WTC11 (cell line): ENCODE results near the gene FTMT. TPM values are rescaled to one million over a fixed set of nuclear protein-coding genes. Genes with fewer than 3 reads are reported as not detected.

Experiments used
- total RNA-seq: library from RNA; stranded (reverse); gene quantifications from 3 replicates; pipeline ENCODE4 v1.2.3, GENCODE V29; 2021

FTMT gene
- total RNA-seq, 1 experiment from 2014 or later = not detected

Other genes with a start within 250 kb of the FTMT start
- gene SRFBP1, start 110.1 kb downstream of the FTMT start, total RNA-seq = 15.8 to 17.3 TPM (median 16.9 TPM) in 3 replicates
- 1.3 to 2.8 TPM (median 2.2 TPM) in 3 replicates for gene LOX, start 226.4 kb downstream of the FTMT start, total RNA-seq